ENCODE results near the gene TNPO1.
A peak's percentile ranks its signal among the peaks of the same experiment; 100 is the strongest.

Gene TNPO1

GRCh38 chr5:72936893-72937292, 120.4 kb downstream of the TNPO1 start:
- no peak for DNase-seq

GRCh38 chr5:72937517-72938061, 121.1 kb downstream of the TNPO1 start:
- no peak for DNase-seq

- no peak for DNase-seq
Measured at GRCh38 chr5:72938206-72938605, 121.7 kb downstream of the TNPO1 start.

GRCh38 chr5:72940082-72940481, 123.6 kb downstream of the TNPO1 start:
- no peak for DNase-seq

GRCh38 chr5:72943307-72943706, 126.8 kb downstream of the TNPO1 start:
- no peak for DNase-seq

- DNase-seq: no peak
Measured at GRCh38 chr5:72947498-72947897, 131.0 kb downstream of the TNPO1 start.

- DNase-seq: no peak
Measured at GRCh38 chr5:72949481-72949880, 133.0 kb downstream of the TNPO1 start.

GRCh38 chr5:72951671-72952468, 135.4 kb downstream of the TNPO1 start:
- DNase-seq: no peak

- no peak for DNase-seq
Measured at GRCh38 chr5:72954389-72954788, 137.9 kb downstream of the TNPO1 start.

GRCh38 chr5:72955143-72955767, 138.8 kb downstream of the TNPO1 start:
- DNase-seq: no peak

- DNase-seq: peak; percentile 97
Measured at GRCh38 chr5:72955768-72956323, 139.4 kb downstream of the TNPO1 start, which contains the start of gene FCHO2. Gene FCHO2 (plus strand): TSS chr5:72956041. CDS start chr5:72956097, 56 bp downstream.

- DNase-seq: peak; percentile 60
Measured at GRCh38 chr5:72956324-72957140, 140.1 kb downstream of the TNPO1 start.

- DNase-seq: no peak
Measured at GRCh38 chr5:72957337-72957736, 140.9 kb downstream of the TNPO1 start.

- no peak for DNase-seq
Measured at GRCh38 chr5:72959257-72959656, 142.8 kb downstream of the TNPO1 start.
